GM21515 (cell line): ENCODE results near the gene ABHD3.
"Not testable (repeated sequence)": the region's sequence is repeated elsewhere in the genome, so short reads cannot be mapped to it uniquely, and the experiment has no call there.

Experiments used
- ATAC-seq: cut with Tn5 transposase; IDR thresholded peaks from one replicate; pipeline ENCODE4 v1.9.1; 2021; ENCODE audit not compliant: unreplicated experiment

The ABHD3 gene

GRCh38 chr18:21704603-21705364 is at the start of gene ABHD3:
Gene ABHD3 (minus strand): TSS chr18:21704774. CDS start chr18:21704665, 109 bp downstream.
- peak; percentile 88 for ATAC-seq

- ATAC-seq, result no peak
Measured at GRCh38 chr18:21747764-21748693, 43.5 kb upstream of the ABHD3 start.

GRCh38 chr18:21747268-21747667 is 42.7 kb upstream of the ABHD3 start:
- ATAC-seq, result no peak

- ATAC-seq, result no peak
Measured at GRCh38 chr18:21745231-21745630, 40.7 kb upstream of the ABHD3 start.

GRCh38 chr18:21743166-21743832 is 38.7 kb upstream of the ABHD3 start:
- no peak for ATAC-seq

- no peak for ATAC-seq
Measured at GRCh38 chr18:21742315-21742687, 37.7 kb upstream of the ABHD3 start.

GRCh38 chr18:21741562-21742314 is 37.2 kb upstream of the ABHD3 start:
- ATAC-seq, result peak; percentile 17

GRCh38 chr18:21741312-21741561 is 36.7 kb upstream of the ABHD3 start:
- ATAC-seq, result no peak

- ATAC-seq, result peak; percentile 97
Measured at GRCh38 chr18:21740538-21741311, 36.2 kb upstream of the ABHD3 start, which contains the start of gene MIB1. Gene MIB1 (plus strand): TSS chr18:21740792. CDS start chr18:21741584, 792 bp downstream.

- ATAC-seq, result peak; percentile 8
Measured at GRCh38 chr18:21739604-21740537, 35.3 kb upstream of the ABHD3 start.

GRCh38 chr18:21736926-21737325 is 32.4 kb upstream of the ABHD3 start:
- not testable (repeated sequence) for ATAC-seq

- no peak for ATAC-seq
Measured at GRCh38 chr18:21735452-21736015, 31.0 kb upstream of the ABHD3 start.

- no peak for ATAC-seq
Measured at GRCh38 chr18:21733011-21733410, 28.4 kb upstream of the ABHD3 start.

GRCh38 chr18:21727702-21728101 is 23.1 kb upstream of the ABHD3 start:
- no peak for ATAC-seq

- no peak for ATAC-seq
Measured at GRCh38 chr18:21725201-21725600, 20.6 kb upstream of the ABHD3 start.

- no peak for ATAC-seq
Measured at GRCh38 chr18:21722687-21723086, 18.1 kb upstream of the ABHD3 start.

GRCh38 chr18:21714474-21714873 is 9.9 kb upstream of the ABHD3 start:
- no peak for ATAC-seq

GRCh38 chr18:21707130-21707529 is 2.6 kb upstream of the ABHD3 start:
- ATAC-seq, result not testable (repeated sequence)

GRCh38 chr18:21706386-21706865 is 1.9 kb upstream of the ABHD3 start:
- no peak for ATAC-seq
